Testis (tissue), 2 donors: ENCODE data around the gene FRS2.

ENCODE experiments used
- CTCF ChIP-seq, 3 experiments: fragments of 450-650 bp in 2 of 3; fragments of 200-600 bp in 1 of 3; sonication (generic) in 1 of 3; IDR thresholded peaks; one replicate each; pipeline ENCODE4 v1.5.1; 2016 to 2019; ENCODE audit warnings: antibody characterized with exemption in 3 of 3, mild to moderate bottlenecking in 2 of 3, moderate library complexity in 1 of 3
- POLR2A ChIP-seq: fragments of 450-650 bp; IDR thresholded peaks from one replicate; pipeline ENCODE4 v1.6.1; 2017; ENCODE audit warnings: antibody characterized with exemption, mild to moderate bottlenecking, moderate library complexity

GRCh38 chr12:69598174-69598753, 128.1 kb downstream of the FRS2 start:
- TF ChIP-seq CTCF (IDR thresholded peaks at IDR 0.05) (no peak), POLR2A (no peak)
